IPS DF 4.7 (cell line): ENCODE results near the gene MANBA.
"Not testable (repeated sequence)": the region's sequence is repeated elsewhere in the genome, so short reads cannot be mapped to it uniquely, and the experiment has no call there.

ENCODE experiments used
- DNase-seq: peaks from one replicate; pipeline ENCODE4 v3.0.0-alpha.2; 2013; ENCODE audit warnings: low spot score; ENCODE audit errors: extremely low read depth

MANBA gene

GRCh38 chr4:102624505-102624904, 136.3 kb downstream of the MANBA start:
- no peak for DNase-seq

GRCh38 chr4:102623622-102624021, 137.1 kb downstream of the MANBA start:
- no peak for DNase-seq

DNA sequence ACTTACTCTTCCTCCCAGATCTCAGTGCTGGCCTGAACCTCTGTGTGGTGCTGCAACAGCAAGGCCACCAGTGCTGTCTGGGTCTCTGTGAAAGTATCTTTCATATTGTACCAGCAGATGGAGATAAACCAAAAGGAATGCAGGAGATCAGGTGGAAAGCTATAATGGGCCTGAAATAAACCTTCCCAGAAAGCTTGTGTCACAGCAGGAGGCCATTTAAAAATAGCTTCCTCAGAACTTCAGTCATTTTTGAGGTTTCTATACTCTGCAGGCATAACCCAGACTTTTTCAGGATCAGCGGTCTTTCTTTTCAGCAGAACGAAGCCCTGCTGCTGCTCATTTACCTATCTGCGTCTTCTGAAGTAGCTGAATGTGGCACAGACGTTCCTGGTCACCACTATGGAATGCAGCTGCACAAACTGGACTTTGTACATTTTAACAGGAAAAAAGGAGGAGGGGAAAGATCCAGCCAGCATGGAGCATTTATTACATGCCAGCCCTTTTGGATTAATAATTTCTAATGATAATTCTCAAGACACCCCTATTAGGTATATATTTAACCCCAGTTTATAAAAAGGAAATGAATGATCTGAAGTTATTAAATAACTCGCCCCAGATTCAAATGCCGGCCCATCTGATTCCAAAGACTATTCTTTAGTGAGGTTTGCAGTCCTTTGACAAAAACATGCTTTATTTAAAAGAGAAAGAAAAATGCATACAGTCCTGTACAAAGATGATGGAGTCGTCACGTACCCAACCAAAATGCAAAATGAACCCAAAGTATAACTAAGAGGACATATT, 139.9 kb downstream of the MANBA start:
- DNase-seq, result no peak

GRCh38 chr4:102619776-102620631, 140.8 kb downstream of the MANBA start:
- not testable (repeated sequence) for DNase-seq

GRCh38 chr4:102619021-102619420, 141.7 kb downstream of the MANBA start:
- not testable (repeated sequence) for DNase-seq

GRCh38 chr4:102616636-102617035, 144.1 kb downstream of the MANBA start:
- DNase-seq, result no peak

DNA sequence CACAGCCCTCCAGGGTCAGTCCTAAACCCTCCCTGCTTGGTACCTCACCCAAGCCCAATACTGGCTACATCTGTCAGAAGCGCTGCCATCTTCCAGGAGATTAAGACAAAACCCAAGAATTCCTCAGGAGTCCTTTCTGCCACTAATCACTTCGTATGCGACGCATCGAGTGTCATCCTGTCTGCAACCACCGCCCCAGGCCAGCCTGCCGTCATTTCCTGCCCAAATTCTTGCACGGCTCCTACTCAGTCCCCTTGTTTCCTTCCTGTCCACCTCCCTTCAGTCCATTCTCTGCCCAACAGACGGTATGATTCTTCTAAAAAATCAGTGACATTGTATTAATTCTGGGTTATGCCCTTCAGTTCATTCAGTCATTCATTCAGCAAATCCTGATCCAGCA, 146.0 kb downstream of the MANBA start:
- no peak for DNase-seq

DNA sequence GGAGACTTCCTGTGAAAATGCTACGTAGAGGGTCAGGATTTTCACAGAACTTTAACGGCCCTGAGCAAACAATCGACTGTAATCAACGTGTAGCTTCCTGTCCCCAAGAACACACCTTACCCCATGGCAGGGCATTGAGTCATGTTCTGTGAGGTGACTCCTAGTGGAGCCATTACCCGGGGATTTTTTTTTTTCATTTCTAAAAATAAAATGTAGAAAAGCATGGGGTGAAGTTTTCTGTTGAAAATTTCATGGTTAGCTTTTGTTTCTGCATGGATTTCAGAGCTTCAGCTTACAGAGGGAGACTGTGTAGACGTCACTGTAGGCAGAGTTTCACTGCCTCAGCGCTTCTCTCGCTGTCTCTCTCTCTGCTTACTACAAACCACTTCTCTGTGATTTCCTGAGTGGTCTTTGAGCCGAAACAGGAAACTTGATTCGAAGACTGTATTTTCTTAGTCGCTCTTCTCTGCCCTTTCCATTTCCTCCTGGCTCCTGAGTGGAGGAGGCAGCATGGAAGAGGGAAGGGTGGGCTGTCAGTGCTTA, 147.9 kb downstream of the MANBA start:
- no peak for DNase-seq

GRCh38 chr4:102612210-102612609, 148.6 kb downstream of the MANBA start:
- no peak for DNase-seq

GRCh38 chr4:102610476-102610875, 150.3 kb downstream of the MANBA start:
- no peak for DNase-seq

- no peak for DNase-seq
These were observed 150.8 kb downstream of the MANBA start for GRCh38 chr4:102610007-102610406.

DNA sequence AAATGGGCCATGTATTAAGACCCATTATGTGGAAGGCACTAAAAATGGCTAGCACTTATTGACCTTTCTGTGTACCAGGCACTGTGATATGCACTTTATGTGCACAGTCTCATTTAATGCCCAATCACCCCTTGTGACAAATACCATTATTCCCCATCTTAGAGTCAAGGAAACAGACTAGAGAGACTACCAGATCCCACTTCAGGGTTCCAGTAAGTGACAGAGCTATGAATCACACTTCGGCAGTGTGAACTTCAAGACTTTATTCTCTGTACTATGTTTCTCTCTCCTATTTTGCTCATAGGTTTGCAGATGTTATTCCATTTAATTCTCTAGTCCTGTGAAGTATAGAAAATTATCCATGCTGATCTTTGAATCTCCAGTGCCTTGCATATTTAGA, 152.6 kb downstream of the MANBA start:
- DNase-seq, result no peak

DNA sequence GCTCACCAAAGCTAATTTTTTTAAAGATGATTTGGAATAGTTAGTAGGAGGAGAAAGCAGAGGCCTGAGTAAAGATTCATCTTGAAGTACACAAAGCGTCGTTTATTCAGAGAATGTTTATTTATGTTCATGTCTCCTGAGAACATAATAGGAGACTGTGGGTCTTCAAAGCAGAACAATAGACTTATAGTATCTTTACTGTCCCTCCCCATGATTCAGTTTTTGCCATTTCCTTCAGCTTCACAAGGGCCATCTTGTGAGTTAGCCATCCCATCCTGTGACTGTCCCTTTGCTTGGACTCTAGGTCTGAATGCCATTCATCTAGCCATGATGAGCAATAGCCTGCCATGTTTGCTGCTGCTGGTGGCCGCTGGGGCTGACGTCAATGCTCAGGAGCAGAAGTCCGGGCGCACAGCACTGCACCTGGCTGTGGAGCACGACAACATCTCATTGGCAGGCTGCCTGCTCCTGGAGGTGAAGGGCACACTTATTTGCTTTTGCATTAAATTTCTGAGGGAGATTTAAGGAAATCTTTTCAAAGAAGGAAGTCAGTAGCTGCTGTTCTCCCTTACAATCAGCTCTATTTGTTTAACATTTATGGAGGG, 153.8 kb downstream of the MANBA start:
- DNase-seq, result no peak

DNA sequence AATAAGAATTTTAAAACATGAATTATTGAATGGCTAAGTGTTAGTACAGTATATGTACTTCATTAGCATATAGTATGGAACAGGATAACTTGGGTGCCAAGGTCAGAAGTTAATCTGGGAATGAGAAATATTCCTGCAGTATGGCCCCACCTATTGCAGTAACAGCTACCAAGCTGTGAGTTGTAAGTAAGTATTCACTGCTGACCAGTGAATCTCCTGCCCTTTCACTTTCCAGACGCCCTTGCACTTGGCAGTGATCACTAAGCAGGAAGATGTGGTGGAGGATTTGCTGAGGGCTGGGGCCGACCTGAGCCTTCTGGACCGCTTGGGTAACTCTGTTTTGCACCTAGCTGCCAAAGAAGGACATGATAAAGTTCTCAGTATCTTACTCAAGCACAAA, 154.5 kb downstream of the MANBA start:
- no peak for DNase-seq

- DNase-seq, result no peak
These were observed 156.4 kb downstream of the MANBA start for GRCh38 chr4:102604222-102604940.

DNA sequence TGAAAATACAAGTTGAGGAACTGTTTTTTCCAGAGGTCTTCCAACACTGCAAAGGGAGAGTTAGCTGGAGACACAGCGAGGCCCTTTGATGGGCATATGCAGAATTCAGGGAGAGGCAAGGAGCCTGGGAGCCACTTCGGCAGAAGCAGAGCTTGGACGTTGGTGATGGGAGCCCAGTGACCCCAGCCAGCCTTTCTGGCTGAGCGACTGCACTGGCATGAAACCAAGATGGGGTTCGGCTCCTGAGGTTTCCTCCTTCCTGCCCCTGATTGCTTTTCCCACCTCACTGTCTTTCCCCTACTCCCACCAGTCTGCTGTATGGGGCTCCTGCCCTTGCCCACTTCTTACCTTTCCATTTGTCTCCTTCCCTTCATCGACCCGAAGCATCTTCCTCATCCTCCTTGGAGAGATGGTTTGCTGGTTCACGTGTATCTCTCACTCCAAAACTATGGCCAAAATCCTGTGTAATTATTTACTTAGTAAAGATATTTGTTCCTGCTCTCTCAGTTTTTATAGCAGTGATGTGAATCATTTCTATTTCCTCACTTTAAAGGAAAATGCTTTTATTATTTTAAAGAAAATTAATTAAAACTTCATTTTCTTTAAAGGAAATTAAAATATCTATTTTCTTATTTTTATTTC, 159.1 kb downstream of the MANBA start:
- DNase-seq, result no peak

DNA sequence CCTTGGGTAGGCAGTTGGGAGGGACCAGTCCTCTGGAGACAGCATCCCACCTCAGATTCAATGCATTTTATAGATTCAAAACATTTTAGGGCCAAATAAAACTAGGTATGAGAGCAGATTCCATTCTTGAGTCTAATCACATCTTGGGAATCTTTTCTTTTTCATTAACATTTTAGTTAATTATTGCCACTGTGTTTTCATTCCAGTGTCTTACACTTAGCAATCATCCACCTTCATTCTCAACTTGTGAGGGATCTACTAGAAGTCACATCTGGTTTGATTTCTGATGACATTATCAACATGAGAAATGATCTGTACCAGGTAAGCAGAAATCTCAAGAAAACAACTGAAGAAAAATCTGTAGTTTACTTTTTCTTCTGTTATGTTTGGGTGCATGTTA, 160.1 kb downstream of the MANBA start:
- DNase-seq, result no peak

DNA sequence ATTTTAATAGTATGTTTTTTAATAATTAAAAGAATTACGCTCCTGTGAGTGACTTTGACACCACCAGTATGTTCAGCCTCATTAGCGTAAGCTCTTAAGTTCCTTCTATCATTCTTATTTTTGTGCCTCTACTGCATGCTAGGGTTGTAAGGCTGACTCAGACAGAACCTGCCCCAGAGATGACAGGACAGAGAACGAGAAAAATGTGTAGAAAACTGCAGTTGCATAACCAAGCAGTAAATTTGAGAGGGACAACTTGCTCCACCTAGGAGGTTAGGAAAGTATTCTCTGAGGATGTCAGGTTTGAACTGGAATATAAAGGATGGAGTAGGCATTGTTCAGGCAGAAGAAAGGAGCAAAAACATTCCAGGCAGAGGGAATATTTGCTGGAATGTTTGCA, 160.9 kb downstream of the MANBA start:
- no peak for DNase-seq

DNA sequence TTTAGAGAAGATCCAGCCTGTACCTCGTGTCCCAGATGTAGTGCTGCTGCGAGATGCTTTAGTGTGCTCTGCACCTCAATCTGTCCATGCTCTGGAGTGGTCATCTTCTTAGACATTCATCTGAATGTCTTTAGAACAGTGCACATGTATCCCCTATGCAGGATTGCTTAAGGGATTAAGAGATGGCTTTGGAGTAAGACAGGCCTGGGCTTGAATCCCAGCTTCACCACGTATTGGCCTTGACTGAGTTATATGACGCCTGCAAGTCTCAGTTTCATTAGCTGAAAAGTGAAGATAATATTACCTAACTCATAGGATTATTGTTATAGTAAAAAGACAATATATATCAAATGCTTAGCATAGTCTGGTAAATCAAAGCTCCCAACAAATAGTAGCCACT, 161.3 kb downstream of the MANBA start:
- DNase-seq, result no peak

GRCh38 chr4:102598762-102599374, 161.9 kb downstream of the MANBA start:
- no peak for DNase-seq
